D721Med (cell line): ENCODE measurements around the gene CCDC120.
A peak's percentile ranks its signal among the peaks of the same experiment; 100 is the strongest.

Experiments
- DNase-seq: peaks from one replicate; pipeline ENCODE4 v3.0.0; 2011; ENCODE audit warnings: low spot score; ENCODE audit not compliant: insufficient read length
- FAIRE-seq: peaks from 2 replicates; lab custom pipeline; 2011; peaks lifted over from hg19 to GRCh38; lab: Jason Lieb, UNC
- CTCF ChIP-seq: IDR thresholded peaks from 2 replicates; pipeline ENCODE4 v1.5.1; 2012; ENCODE audit warnings: mild to moderate bottlenecking, control low read depth; ENCODE audit not compliant: insufficient read depth; ENCODE audit errors: missing control alignments

CCDC120 gene

GRCh38 chrX:49079489-49080428 is 21.0 kb downstream of the CCDC120 start, which contains the start of gene WDR45:
Gene WDR45, minus strand, starts transcription at chrX:49079887. Its CDS starts 1,792 bp downstream, at chrX:49078095.
- no peak for TF ChIP-seq CTCF

GRCh38 chrX:49082271-49082871 is 23.6 kb downstream of the CCDC120 start:
- DNase-seq (no peak), FAIRE-seq (no peak)
- no peak for TF ChIP-seq CTCF

More at GRCh38 chrX:49079489-49080428, 21.0 kb downstream of the CCDC120 start, which contains the start of gene WDR45:
- no peak for FAIRE-seq
- peak; percentile 79 for DNase-seq

- no peak for FAIRE-seq
- TF ChIP-seq CTCF = no peak
- no peak for DNase-seq
Measured at GRCh38 chrX:49089553-49089952, 30.8 kb downstream of the CCDC120 start.

GRCh38 chrX:49096419-49096818 is 37.6 kb downstream of the CCDC120 start:
- FAIRE-seq (no peak), DNase-seq (no peak)
- TF ChIP-seq CTCF = no peak

GRCh38 chrX:49100704-49101628 is 42.2 kb downstream of the CCDC120 start:
- DNase-seq = peak; percentile 97
- no peak for FAIRE-seq
- TF ChIP-seq CTCF = no peak

- TF ChIP-seq CTCF = no peak
- DNase-seq (no peak), FAIRE-seq (no peak)
Measured at GRCh38 chrX:49101629-49101984, 42.8 kb downstream of the CCDC120 start.
